Neural progenitor cell (in vitro differentiated cells): ENCODE data around the gene POLN. TPM values are rescaled to one million over a fixed set of nuclear protein-coding genes. Genes with fewer than 3 reads are reported as not detected.
A peak's percentile ranks its signal among the peaks of the same experiment; 100 is the strongest.

Source experiments
- DNase-seq: peaks from one replicate; pipeline ENCODE4 v3.0.0-alpha.2; 2016; ENCODE audit warnings: low spot score
- H2AFZ ChIP-seq: fragments of 200-600 bp; sonication (generic); replicated peaks from 2 replicates; pipeline ENCODE4 v1.6.1; 2016; ENCODE audit warnings: antibody characterized with exemption
- H3F3A ChIP-seq: fragments of 200-600 bp; sonication (generic); 2 replicates; pipeline ENCODE4 v1.6.1; 2016; ENCODE audit warnings: antibody characterized with exemption, low read depth
- H3K27ac ChIP-seq: fragments of 200-600 bp; sonication (generic); 2 replicates; pipeline ENCODE4 v1.5.1; 2016; ENCODE audit warnings: mild to moderate bottlenecking
- H3K27me3 ChIP-seq: fragments of 200-600 bp; sonication (generic); 2 replicates; pipeline ENCODE4 v1.6.1; 2016; ENCODE audit warnings: mild to moderate bottlenecking, moderate library complexity
- H3K36me3 ChIP-seq: fragments of 200-600 bp; sonication (generic); 2 replicates; pipeline ENCODE4 v1.5.1; 2016
- H3K4me1 ChIP-seq: fragments of 200-600 bp; sonication (generic); 2 replicates; pipeline ENCODE4 v1.6.1; 2016; ENCODE audit warnings: mixed run types
- H3K4me2 ChIP-seq: fragments of 200-600 bp; sonication (generic); 2 replicates; pipeline ENCODE4 v1.6.1; 2016
- H3K4me3 ChIP-seq: fragments of 200-600 bp; sonication (generic); 2 replicates; pipeline ENCODE4 v1.5.1; 2016
- H3K79me2 ChIP-seq: fragments of 200-600 bp; sonication (generic); 2 replicates; pipeline ENCODE4 v1.6.1; 2016; ENCODE audit warnings: low read depth
- H3K9ac ChIP-seq: fragments of 200-600 bp; sonication (generic); 2 replicates; pipeline ENCODE4 v1.6.1; 2016
- H3K9me3 ChIP-seq: fragments of 200-600 bp; sonication (generic); 2 replicates; pipeline ENCODE4 v1.5.1; 2016; ENCODE audit warnings: low read depth
- H4K20me1 ChIP-seq: fragments of 200-600 bp; sonication (generic); 2 replicates; pipeline ENCODE4 v1.6.1; 2016; ENCODE audit warnings: low read depth
- H3K27ac Mint-ChIP-seq: 3 replicates; pipeline ENCODE4 v1.8.0; 2021; ENCODE audit warnings: mixed read lengths
- H3K27me3 Mint-ChIP-seq: 2 replicates; pipeline ENCODE4 v1.8.0; 2022; ENCODE audit warnings: low read depth, mild to moderate bottlenecking, inconsistent platforms, moderate library complexity, mixed read lengths; ENCODE audit not compliant: insufficient read depth
- H3K36me3 Mint-ChIP-seq: 3 replicates; pipeline ENCODE4 v1.8.0; 2021; ENCODE audit warnings: mixed read lengths
- H3K4me1 Mint-ChIP-seq: 3 replicates; pipeline ENCODE4 v1.8.0; 2021; ENCODE audit warnings: mixed read lengths
- H3K4me3 Mint-ChIP-seq: 3 replicates; pipeline ENCODE4 v1.8.0; 2021; ENCODE audit warnings: mild to moderate bottlenecking, moderate library complexity, mixed read lengths
- H3K9me3 Mint-ChIP-seq: 3 replicates; pipeline ENCODE4 v1.8.0; 2020; ENCODE audit warnings: mixed read lengths
- CTCF ChIP-seq: fragments of 200-600 bp; sonication (generic); IDR thresholded peaks from 2 replicates; pipeline ENCODE4 v1.5.1; 2017; ENCODE audit warnings: antibody characterized with exemption, mild to moderate bottlenecking
- EZH2 ChIP-seq: fragments of 200-600 bp; sonication (generic); IDR thresholded peaks from 2 replicates; pipeline ENCODE4 v1.6.1; 2017; ENCODE audit warnings: antibody characterized with exemption, mild to moderate bottlenecking, moderate library complexity
- EZH2phosphoT487 ChIP-seq: fragments of 200-600 bp; sonication (generic); IDR thresholded peaks from 2 replicates; pipeline ENCODE4 v1.6.1; 2017; ENCODE audit warnings: antibody characterized with exemption
- total RNA-seq: library from RNA; depleted of rRNA; stranded (reverse); fragments of >200 nt; gene quantifications from 2 replicates; pipeline ENCODE4 v1.2.3, GENCODE V29; 2015; ENCODE audit warnings: low replicate concordance

POLN gene
- total RNA-seq = 1.5 and 1.7 TPM in 2 replicates

- Histone ChIP-seq H3K4me1 (peaks cover 28% of the 10 kb centered on the region), H3K9ac (peak within 1 kb of the TSS; percentile 59), H4K20me1 (peaks cover 43% of the 10 kb centered on the region), H3K4me3 (peak within 1 kb of the TSS; percentile 82), H3K9me3 (no peaks in the 10 kb centered on the region), H3F3A (peaks cover 27% of the 10 kb centered on the region), H2AFZ (peak within 1 kb of the TSS; percentile 60), H3K4me2 (peak within 1 kb of the TSS; percentile 80), H3K27ac (no peak within 1 kb of the TSS), H3K36me3 (peaks cover 19% of the 10 kb centered on the region), H3K79me2 (peaks cover 48% of the 10 kb centered on the region), H3K27me3 (no peaks in the 10 kb centered on the region)
- Mint-ChIP-seq H3K36me3 (peaks cover 7% of the 10 kb centered on the region), H3K4me1 (peaks cover 44% of the 10 kb centered on the region), H3K27me3 (peaks cover 4% of the 10 kb centered on the region), H3K27ac (no peak within 1 kb of the TSS), H3K9me3 (no peaks in the 10 kb centered on the region), H3K4me3 (peak within 1 kb of the TSS; percentile 93)
- peak; percentile 99 for DNase-seq
- TF ChIP-seq CTCF (no peak), EZH2 (peak; percentile 46)
Measured at GRCh38 chr4:2241410-2242353, at the start of gene POLN, which contains the start of gene HAUS3. Gene POLN (minus strand): TSS chr4:2242121. CDS start chr4:2229231, 12,890 bp downstream. Gene HAUS3 (minus strand): TSS chr4:2242121. CDS start chr4:2240946, 1,175 bp downstream.

GRCh38 chr4:2290974-2291704 is 49.2 kb upstream of the POLN start:
- Histone ChIP-seq H4K20me1 (no peaks in the 10 kb centered on the region), H3K4me2 (no peak overlapping the region), H3K9me3 (no peaks in the 10 kb centered on the region), H3K9ac (no peak overlapping the region), H3K4me3 (no peak overlapping the region), H3K79me2 (no peaks in the 10 kb centered on the region), H3K27me3 (no peaks in the 10 kb centered on the region), H3K27ac (no peak overlapping the region), H2AFZ (no peak overlapping the region), H3K36me3 (no peaks in the 10 kb centered on the region), H3F3A (no peaks in the 10 kb centered on the region), H3K4me1 (peaks cover 16% of the 10 kb centered on the region)
- Mint-ChIP-seq H3K27ac (no peak overlapping the region), H3K4me3 (no peak overlapping the region), H3K27me3 (peaks cover 5% of the 10 kb centered on the region), H3K4me1 (peaks cover 20% of the 10 kb centered on the region), H3K36me3 (no peaks in the 10 kb centered on the region), H3K9me3 (no peaks in the 10 kb centered on the region)
- no peak for DNase-seq
- TF ChIP-seq EZH2 = no peak
- no peak for TF ChIP-seq CTCF
- TF ChIP-seq EZH2phosphoT487 = no peak

- Histone ChIP-seq H3K4me2 (no peak overlapping the region), H4K20me1 (no peaks in the 10 kb centered on the region), H3K9ac (no peak overlapping the region), H3K4me1 (peaks cover 19% of the 10 kb centered on the region), H3K79me2 (no peaks in the 10 kb centered on the region), H3K4me3 (no peak overlapping the region), H3K27me3 (no peaks in the 10 kb centered on the region), H3K9me3 (no peaks in the 10 kb centered on the region), H2AFZ (no peak overlapping the region), H3F3A (no peaks in the 10 kb centered on the region), H3K36me3 (no peaks in the 10 kb centered on the region), H3K27ac (no peak overlapping the region)
- no peak for TF ChIP-seq EZH2phosphoT487
- TF ChIP-seq EZH2 = no peak
- no peak for TF ChIP-seq CTCF
- Mint-ChIP-seq H3K4me3 (no peak overlapping the region), H3K9me3 (no peaks in the 10 kb centered on the region), H3K27me3 (peaks cover 5% of the 10 kb centered on the region), H3K36me3 (no peaks in the 10 kb centered on the region), H3K4me1 (peaks cover 20% of the 10 kb centered on the region), H3K27ac (no peak overlapping the region)
- DNase-seq = no peak
Measured at GRCh38 chr4:2290488-2290887, 48.6 kb upstream of the POLN start.
